ENCODE results near the gene FAM168A. TPM values are rescaled to one million over a fixed set of nuclear protein-coding genes. Genes with fewer than 3 reads are reported as not detected.
"Not testable (repeated sequence)": the region's sequence is repeated elsewhere in the genome, so short reads cannot be mapped to it uniquely, and the experiment has no call there.

The FAM168A gene
- total RNA-seq, 1 donor from 2014 or later, result 25.6 TPM

DNA sequence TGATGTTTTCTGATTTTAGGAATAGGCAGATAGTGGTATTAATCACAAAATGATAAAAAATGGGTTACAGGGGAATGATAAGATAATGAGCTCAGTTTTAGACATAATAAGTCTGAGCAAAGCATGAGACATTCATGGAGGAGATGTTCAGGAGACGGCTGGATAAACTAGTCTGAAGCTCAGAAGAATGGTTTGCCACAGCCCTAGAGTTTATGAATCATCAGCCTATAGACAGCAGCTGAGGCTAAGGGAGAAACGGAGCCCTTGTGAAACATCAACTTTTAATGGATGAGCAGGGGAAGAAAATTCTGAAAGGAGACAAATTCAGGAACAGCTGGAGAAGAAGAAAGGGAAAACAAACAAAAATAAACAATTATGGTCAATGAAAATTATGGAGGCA is 134.6 kb downstream of the FAM168A start:
- intact Hi-C loops (cut with DNase I), result no loop called here
- DNase-seq (no peak), ATAC-seq (ENCODE audit: poor library complexity) (no peak)

GRCh38 chr11:73461964-73462363 is 135.9 kb downstream of the FAM168A start:
- DNase-seq (no peak), ATAC-seq (ENCODE audit: poor library complexity) (no peak)
- intact Hi-C loops (cut with DNase I), result no loop called here

GRCh38 chr11:73461335-73461840 is 136.5 kb downstream of the FAM168A start:
- no peak for DNase-seq
- ATAC-seq (ENCODE audit: poor library complexity), result no peak
- intact Hi-C loops (cut with DNase I), result no loop called here

DNA sequence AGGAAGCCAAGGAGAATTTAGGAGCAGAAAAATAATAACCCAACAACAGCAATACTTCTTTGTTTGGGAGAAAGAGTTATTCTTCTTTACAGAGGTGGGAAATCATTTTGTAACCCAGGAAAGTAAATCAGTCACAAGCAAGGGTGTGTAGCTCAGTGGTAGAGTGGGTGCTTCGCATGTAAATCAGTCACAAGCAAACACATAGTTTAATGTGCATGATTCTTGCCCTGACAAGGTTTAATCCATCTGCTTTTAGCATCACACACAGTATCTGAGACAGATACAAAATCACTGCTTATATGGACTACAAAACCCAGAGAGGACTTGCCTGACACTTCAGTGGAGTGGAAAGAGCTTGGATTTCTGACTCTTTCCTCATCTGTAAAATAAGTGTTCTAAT is 139.7 kb downstream of the FAM168A start:
- intact Hi-C loops (cut with DNase I), result no loop called here
- ATAC-seq (ENCODE audit: poor library complexity) (no peak), DNase-seq (no peak)

DNA sequence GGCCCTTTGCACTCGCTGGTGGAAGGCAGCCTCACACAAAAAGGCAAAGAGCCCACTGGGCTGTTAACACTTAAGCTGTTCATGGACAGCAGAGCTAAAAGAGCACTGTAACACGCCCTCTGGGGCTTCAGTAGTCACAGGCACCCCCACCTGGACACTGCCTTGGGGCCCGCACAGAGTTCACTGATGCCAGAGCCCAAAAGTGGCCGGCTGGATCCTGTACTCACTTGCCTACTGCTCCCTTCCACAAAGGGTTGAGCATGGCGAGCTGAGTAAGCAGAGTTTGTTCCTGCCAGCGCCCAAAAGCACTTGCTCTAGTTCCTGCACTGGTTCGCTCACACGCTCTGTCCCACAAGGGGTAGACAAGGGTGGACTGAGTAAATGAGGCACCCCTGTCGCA is 142.9 kb downstream of the FAM168A start:
- ATAC-seq (ENCODE audit: poor library complexity) (peak; percentile 49), DNase-seq (peak; percentile 41)
- intact Hi-C loops (cut with DNase I), result no loop called here

DNA sequence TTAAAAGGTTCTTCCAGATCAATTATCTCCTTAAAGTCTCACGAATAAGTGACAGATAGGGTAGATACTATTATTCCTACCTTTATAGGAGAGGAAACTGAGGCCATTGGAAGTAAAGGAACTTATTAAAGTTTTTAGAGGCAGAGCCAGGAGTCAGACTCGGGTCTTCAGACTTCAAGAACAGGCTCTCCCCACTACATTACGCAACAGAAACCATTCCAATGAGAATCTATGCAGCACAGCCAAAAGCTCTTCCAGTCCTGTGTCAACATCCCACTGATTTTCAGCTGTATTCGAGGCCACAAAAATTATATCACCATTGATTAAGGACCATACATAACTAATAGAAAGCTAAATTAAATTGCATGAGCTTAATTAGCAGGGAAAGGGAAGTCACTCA is 144.3 kb downstream of the FAM168A start:
- DNase-seq (no peak), ATAC-seq (ENCODE audit: poor library complexity) (no peak)
- intact Hi-C loops (cut with DNase I), result no loop called here

DNA sequence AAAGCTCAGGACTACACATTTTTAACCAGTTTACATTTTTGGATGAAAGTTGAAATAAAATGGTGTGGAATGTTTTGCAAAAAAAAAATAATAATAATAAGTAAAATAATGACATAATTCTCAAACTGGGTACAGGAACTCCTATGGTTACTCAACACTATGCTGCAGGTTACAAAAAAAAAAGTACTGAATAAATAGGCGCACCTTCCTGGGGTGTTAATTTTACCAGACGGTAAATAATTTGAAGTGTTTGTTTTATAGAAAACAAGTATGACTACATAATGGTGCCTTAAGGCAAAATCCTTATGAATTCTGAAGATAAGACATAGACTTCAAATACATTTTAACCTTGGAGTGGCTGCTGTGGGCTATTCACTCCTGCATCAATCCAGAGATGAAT is 145.2 kb downstream of the FAM168A start:
- ATAC-seq (ENCODE audit: poor library complexity) (no peak), DNase-seq (no peak)
- intact Hi-C loops (cut with DNase I), result no loop called here

GRCh38 chr11:73451896-73452295 is 146.0 kb downstream of the FAM168A start:
- ATAC-seq (ENCODE audit: poor library complexity), result no peak
- intact Hi-C loops (cut with DNase I), result no loop called here
- DNase-seq, result no peak

GRCh38 chr11:73446766-73447165 is 151.1 kb downstream of the FAM168A start:
- DNase-seq (no peak), ATAC-seq (ENCODE audit: poor library complexity) (peak; percentile 36)
- intact Hi-C loops (cut with DNase I), result no loop called here

DNA sequence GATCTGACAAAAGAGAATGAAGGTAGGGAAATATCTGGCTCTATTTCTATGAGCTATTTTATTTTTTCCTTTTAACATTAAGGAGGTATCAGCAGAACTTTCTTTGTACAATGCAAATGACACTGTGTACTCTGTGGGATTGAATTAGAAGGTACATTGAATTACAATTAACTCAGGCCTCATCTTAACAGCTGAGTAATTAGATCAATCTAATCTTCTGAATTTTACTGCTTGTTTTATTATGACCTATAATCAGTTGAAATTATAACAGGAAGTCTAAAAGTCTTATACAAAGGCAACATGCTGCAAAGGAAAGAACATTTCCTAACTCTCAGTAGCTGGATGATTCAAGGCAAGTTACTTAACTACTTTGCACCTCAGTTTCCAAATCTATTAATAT is 151.9 kb downstream of the FAM168A start:
- ATAC-seq (ENCODE audit: poor library complexity), result no peak
- no peak for DNase-seq
- intact Hi-C loops (cut with DNase I), result no loop called here

DNA sequence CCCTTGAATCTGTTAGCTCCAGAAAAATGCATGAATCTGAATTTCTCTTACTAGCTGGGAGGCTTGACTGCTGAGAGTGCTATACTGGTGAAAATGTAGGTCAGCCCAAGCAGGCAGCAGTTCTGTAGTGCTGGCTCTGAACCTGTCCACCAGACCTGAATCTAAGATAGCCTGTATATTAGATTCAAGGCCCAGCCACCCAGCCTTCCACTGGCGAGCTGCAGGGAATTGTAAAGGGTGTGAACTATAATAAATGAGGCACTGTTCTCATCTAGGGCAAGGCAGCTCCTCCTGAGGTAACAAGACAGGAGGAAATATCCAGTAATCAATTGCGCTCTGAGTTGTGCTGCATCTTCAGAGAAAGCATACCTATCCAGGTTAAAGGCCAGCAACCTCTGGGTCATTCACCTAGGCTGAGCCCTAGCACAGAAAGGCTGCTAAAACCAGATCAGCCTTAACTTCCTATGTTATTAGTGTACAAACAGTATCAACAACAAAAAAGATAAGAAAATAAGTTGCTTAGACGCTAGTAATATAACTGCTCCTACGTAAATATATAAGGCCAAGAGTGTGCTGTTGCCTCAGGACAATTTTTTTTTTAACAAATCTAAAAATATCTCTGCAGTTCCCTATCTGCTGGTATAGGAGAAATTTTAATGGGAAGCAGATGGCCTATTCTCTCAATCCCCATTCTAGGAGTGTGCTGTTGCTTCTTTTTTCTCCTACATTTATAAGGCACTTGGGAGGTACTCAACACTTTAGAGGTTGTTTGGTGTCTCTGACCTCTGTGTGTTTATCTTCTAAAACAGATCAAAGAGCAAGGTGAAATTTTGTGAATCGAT is 158.7 kb downstream of the FAM168A start:
- DNase-seq, result no peak
- peak; percentile 65 for ATAC-seq (ENCODE audit: poor library complexity)
- intact Hi-C loops (cut with DNase I), result no loop called here

GRCh38 chr11:73436859-73437258 is 161.1 kb downstream of the FAM168A start:
- ATAC-seq (ENCODE audit: poor library complexity); DNase-seq; intact Hi-C loops (cut with DNase I): not testable (repeated sequence)

DNA sequence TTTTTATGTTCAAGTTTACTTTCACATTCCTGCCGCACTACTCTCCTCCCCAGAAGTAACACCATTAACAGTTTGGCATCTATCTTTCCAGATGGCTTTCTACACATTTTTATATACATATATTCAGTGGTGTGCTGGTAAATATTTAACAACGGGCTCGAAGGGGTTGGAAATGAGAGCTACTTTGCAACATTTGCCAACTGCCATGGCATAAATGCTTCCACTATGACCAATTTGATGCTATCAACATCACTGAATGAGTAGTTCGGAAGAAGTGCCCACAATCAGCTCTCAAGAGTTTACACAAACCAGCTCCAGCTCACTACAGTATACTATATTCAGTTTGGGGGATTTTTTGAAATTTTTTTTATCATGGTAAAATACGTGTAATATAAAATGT is 166.5 kb downstream of the FAM168A start:
- ATAC-seq (ENCODE audit: poor library complexity), result no peak
- no peak for DNase-seq
- intact Hi-C loops (cut with DNase I), result no loop called here

DNA sequence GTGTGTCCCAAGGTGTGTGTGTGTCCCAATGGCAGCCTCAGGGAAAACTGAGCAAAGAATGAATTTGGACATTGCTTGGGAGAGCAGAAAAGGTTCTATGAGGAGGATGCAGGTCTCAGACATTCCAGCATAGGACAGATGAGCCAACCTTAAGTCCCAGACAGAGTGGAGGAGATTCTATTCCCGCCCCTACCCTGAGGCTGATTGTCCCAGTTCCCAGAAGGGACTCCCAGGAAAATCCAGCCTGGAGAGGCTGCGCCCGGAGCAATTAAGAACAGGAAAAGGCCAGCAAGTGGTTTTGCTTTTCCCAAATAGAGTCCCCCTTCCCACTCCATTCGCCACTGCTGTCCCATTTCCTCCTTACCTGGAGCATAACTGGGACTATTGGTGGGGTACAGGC is 167.6 kb downstream of the FAM168A start:
- no peak for ATAC-seq (ENCODE audit: poor library complexity)
- intact Hi-C loops (cut with DNase I), result no loop called here

DNA sequence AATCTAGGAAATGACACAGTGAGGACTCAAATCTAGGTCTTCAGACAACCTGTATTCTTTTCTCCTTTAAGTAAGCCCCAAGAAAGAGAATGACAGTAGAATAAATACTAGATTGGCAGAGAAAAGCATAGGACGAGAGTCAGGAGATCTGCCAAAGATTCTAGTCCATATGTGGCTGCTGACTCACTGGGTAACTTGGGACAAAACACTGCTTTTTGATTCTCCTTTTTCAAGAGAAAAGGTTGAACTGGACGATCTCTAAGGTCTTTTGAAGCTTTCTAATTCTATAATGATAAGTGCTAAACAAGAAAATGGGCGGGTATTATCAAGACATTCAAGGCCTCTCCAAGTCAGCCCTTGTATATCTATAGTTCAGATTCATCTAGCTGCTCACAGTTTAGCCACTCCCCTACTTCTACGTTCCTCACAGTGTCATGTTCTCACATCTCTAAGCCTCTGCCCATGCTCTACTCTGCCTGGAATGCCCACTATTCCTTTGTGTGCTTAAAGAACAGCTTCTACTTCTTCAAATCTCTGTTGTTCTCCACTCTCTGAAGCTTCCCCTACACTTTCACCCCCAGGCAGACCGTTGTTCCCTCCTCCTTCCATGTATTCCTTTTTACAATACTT is 168.7 kb downstream of the FAM168A start:
- DNase-seq (no peak), ATAC-seq (ENCODE audit: poor library complexity) (no peak)
- intact Hi-C loops (cut with DNase I), result no loop called here

More for the DNA sequence above, 167.6 kb downstream of the FAM168A start:
- DNase-seq, result no peak

- ATAC-seq (ENCODE audit: poor library complexity) (no peak), DNase-seq (no peak)
- intact Hi-C loops (cut with DNase I), result no loop called here
Measured at GRCh38 chr11:73428699-73429098, 169.2 kb downstream of the FAM168A start.

DNA sequence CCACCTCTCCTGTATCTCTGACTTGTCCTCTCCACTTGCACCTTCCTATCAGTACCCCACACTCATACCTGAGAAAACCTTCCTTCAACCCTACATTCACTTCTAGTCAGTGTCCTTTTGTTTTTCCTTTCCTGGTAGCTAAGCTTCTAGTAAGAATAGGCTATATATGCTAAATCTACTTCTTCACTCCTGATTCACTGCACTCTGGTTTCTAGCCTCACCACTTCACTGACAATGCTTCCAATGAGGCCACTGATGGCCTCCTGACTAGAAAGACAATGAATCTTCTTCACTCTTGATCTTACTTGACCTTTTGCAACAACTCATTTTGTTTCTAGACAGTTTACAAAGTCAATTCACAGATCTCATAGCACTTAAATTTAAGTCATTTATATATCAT is 169.7 kb downstream of the FAM168A start:
- ATAC-seq (ENCODE audit: poor library complexity) (no peak), DNase-seq (no peak)
- intact Hi-C loops (cut with DNase I), result no loop called here

DNA sequence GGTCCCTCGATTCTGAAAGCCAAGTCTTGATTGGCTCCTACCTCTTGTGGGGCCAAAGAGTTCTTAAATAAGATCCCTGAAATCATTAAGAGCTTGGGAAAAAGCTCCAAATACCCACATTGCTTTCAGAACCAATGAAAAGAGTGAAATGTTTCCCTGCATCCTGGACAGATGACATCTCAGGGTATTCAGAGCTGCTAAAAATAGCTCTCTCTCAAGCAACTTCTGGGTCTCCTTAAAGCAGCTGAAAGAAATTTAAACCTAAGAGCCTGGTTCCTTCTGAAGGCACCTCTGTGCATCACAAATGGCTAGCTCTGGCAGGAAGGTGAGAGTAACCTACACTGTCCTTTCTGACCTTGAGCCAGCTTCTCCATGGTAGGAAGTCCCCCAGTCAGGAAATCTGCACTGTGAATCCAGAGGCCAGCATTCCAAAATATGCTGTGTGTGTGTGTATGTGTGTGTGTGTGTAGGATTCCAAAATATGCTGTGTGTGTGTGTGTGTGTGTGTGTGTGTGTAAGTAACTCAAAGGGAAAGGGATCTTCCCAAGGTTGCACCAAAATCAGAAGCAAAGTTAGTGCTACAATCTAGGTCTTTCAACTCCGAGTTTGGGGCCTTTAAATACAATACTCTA is 171.6 kb downstream of the FAM168A start:
- ATAC-seq (ENCODE audit: poor library complexity) (peak; percentile 22), DNase-seq (no peak)

DNA sequence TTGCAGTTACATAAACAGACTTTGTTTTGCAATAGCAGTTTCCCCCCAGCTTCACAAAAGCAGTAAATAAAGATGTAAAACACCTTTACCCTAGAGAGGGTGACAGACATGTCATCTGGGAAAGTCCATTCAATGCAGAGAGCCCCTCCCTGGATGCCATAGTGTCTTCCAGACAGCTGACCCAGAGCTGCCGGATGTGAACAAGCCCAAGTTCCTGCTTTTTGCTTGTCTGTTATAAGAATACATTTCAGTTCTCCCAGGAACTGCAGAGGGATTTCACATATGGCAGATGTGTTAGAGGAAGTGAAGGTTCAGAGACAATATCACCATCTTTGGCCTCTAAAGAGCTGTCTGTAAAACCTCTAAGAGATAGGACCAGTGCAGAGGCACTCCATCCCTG is 172.8 kb downstream of the FAM168A start:
- DNase-seq (no peak), ATAC-seq (ENCODE audit: poor library complexity) (peak; percentile 65)
- intact Hi-C loops (cut with DNase I), result no loop called here

More for the DNA sequence above, 171.6 kb downstream of the FAM168A start:
- intact Hi-C loops (cut with DNase I), result no loop called here

GRCh38 chr11:73423506-73423905 is 174.4 kb downstream of the FAM168A start:
- DNase-seq, result no peak
- ATAC-seq (ENCODE audit: poor library complexity), result no peak

More at GRCh38 chr11:73423506-73423905, 174.4 kb downstream of the FAM168A start:
- intact Hi-C loops (cut with DNase I), result no loop called here
